ENCODE data around the gene CACNA1D. TPM values are rescaled to one million over a fixed set of nuclear protein-coding genes. Genes with fewer than 3 reads are reported as not detected.
A peak's percentile ranks its signal among the peaks of the same experiment; 100 is the strongest.

Gene CACNA1D
- polyA plus RNA-seq, 4 donors: 5.7 to 14.3 (median 12.2) TPM

DNA sequence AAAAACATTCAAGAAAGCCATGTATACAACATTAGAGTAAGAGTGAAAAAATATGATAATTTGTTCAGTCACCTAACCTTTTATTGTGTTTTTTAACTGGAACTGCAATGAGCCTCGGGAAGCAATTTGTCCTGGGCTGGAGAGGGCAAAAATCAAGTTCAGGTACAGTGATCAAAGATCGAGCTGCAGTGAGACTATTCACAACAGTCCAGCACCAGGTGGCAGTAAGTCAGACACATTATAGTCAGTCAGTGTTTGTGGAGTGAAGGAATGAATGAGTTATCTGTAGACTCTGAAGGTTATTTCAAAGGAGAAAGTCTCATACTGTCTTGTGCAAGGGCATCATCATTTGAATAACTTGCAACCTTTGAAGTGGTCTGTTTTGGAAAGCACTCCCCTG, 235.2 kb downstream of the CACNA1D start:
- no peak for DNase-seq (ENCODE audit: low read depth in 4 of 4, low spot score in 3 of 4)

DNA sequence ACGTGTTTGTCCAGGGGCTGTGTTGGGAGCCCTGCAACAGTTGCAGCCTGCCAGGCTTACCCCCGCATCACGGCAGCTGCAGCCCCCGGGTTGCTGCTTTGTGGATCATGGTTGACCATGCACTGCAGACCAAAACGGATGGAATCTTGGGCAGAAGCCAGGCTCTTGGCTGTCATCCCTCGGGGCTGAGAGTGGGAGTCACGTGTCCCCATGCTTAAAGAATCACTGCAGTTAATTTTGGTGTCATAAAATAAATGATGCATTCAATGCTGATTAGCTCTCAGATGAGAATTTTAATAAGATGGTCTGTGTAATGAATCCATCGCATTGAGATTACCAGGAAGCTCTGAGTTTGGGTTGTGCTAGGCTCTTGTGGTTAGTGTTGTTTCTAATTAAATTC, 236.2 kb downstream of the CACNA1D start:
- peak in 1 of 4 donors; percentile 39 for DNase-seq (ENCODE audit: low read depth in 4 of 4, low spot score in 3 of 4)

DNA sequence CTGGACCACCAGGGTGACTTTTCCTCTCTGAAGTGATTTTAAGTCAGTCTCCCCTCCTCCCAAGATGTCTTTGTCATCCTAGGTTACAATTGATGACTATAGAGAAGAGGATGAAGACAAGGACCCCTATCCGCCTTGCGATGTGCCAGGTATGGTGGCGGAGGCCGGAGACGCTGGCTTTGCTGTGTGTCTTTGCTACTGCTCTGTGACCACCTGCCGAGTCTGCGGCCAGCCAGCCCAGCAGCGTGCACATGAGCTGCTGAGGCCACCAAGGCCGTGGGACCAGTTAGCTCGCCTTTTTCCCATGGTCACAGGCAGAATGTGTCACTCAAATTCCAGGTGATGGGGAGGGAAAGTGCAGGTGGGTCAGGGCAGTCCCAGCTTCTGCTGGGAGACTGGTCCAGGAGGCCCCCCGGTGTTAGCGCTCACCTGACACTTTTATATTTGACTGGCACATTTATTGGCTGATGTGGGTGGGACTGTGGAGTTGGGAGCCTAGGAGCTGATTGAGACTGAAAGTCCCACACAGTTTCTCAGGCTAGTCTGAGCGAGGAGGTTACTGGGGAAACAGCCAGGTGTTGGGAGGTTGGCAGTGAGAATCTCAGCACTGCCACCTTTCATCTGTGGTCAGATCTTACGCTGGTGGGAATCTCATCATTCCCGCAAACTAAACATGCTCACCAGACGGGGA, 237.7 kb downstream of the CACNA1D start:
- DNase-seq (ENCODE audit: low read depth in 4 of 4, low spot score in 3 of 4): no peak

DNA sequence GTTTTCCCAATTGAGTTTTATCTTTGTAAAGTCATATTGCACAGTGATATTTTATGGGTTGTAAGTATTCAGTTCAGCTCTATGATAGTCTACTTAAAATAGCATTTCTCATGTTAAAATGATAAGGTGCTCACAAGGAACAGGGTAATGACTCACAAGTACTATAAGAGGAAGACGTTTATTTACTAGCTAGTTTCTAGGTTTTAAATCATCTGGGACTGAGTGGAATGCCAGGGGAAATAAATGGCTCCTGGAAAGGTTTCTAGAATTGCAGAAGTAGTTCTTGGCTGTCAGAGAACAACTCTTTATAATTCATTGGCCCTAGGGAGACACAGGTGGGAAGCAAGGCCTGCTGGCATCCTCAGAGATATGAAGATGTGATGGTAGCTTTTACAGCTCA, 239.0 kb downstream of the CACNA1D start:
- DNase-seq (ENCODE audit: low read depth in 4 of 4, low spot score in 3 of 4): no peak

DNA sequence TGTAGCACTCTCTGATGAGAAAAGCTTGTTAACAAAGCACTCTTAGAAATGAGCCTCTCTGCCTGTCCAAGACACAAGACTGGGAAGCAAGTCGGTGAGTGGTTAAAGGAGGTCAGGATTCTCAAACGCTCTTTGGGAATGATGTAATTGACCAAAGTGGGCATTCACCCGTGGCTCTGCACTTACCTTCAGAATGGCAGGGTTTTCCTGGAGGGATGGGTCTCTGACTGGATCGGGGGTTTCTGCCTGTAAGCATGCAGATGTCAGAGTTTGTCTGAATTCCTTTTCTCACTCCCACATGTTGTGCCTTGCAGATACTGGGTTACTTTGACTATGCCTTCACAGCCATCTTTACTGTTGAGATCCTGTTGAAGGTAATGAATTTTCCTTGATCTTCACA, 245.6 kb downstream of the CACNA1D start:
- no peak for DNase-seq (ENCODE audit: low read depth in 4 of 4, low spot score in 3 of 4)

DNA sequence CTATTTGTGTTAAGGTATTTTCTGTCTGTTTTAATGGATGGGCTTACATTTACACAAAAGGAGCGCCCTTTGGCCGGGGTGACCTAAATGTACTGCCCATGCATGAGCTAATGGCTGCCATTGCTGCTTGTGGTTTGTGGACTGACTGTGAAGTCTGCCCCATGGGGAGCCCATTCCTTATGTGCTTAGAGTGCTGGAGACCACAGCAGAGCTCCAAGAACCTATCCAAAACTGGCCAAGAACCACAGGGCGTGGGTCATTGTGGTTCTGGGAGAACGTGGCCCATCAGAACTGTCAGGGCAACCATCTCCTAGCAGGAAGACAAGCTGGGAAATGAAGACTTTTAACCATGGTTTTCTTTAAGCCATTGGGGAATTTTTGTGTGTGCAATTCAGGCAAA, 246.5 kb downstream of the CACNA1D start:
- no peak for DNase-seq (ENCODE audit: low read depth in 4 of 4, low spot score in 3 of 4)

DNA sequence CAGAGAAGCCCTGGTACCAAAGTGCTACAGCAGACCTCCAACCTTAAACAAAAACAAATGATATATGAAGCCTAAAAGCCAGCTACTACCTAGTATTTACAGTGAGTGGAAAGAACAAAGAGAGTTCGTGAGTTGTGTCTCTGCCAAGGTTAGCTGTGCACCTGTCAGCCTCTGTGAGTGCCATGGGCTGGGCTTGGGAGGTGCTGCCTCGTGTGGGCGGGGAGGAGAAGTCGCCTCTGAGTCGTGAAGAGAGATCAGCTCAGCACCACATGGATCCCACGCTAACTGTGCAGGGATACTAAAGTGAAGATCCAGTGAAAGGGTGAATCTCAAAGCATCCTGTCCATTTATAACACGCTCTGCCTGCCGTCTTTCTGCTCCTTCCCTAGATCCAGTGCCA, 249.9 kb downstream of the CACNA1D start:
- no peak for DNase-seq (ENCODE audit: low read depth in 4 of 4, low spot score in 3 of 4)

DNA sequence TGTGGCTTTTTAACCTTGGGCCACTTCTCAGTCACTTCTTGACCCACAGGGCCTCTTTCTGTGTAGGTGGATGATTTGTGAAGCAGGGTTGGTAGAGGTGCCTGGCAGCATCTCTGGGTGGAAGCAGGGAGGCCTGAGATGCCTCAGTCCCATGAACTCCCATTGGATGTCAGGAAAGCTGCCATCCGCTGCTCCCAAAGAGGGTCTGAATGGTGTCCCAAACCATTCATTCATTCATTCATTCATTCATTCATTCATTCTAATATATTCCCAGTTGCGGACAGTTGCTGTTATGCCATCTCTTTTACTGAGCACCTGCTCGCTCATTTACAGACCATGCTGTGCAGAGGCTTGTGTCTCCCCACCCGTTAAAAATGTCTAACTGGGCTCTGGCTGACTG, 253.1 kb downstream of the CACNA1D start:
- DNase-seq (ENCODE audit: low read depth in 4 of 4, low spot score in 3 of 4): no peak

DNA sequence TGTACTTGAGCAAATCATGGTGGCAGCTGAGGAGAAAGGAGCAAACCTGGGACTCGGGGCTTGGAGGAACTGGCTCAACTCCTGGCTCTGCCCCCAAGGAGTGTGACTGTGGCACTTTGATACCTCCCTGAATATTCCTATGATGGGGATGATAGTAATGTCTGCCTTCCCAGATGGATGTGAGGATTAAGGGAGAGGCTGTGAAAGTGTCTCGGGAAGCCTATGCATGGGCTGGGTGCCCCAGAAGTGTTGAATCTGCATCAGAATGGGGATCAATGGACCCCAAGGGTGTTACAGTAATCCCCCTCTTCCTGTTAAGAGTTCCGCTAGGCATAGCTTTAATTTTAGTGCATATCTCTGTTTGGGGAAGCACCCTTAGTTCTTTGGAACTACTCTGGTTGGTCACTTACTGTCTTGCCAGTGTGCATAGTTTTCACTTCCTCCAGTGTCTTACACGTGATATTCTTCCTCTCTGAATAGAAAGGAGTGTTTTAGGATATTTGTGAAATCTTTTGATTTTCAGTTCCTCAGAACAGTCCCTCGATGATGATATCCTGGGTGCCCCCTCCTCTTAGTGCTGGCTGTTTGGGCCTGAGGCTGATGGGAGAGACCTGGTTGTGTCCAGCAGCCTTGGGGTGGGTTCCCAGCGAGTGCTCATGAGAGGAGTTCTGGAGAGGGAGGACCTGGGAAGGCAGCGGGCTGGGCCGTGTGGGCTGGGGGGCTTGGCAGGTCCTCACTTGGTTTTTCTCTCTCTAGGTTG, 254.3 kb downstream of the CACNA1D start:
- no peak for DNase-seq (ENCODE audit: low read depth in 4 of 4, low spot score in 3 of 4)

DNA sequence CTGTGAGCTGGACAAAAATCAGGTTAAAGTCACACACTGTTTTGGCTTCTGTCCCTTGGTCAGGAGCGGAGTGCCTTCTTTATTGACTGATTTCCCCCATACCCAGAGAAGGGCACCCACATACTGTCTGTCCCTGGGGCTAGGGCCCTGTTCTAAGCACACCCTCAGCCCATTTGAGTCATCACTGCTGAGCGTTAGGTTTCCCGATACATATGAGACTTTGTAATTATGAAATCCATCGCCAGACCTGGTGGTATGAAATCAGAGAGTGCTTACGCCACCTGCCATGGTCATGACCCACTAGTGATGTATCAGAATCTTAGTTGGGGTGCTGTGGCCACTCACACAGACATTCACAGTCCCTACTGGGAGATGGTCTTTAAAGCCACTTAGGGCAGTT, 255.0 kb downstream of the CACNA1D start:
- DNase-seq (ENCODE audit: low read depth in 4 of 4, low spot score in 3 of 4): no peak

DNA sequence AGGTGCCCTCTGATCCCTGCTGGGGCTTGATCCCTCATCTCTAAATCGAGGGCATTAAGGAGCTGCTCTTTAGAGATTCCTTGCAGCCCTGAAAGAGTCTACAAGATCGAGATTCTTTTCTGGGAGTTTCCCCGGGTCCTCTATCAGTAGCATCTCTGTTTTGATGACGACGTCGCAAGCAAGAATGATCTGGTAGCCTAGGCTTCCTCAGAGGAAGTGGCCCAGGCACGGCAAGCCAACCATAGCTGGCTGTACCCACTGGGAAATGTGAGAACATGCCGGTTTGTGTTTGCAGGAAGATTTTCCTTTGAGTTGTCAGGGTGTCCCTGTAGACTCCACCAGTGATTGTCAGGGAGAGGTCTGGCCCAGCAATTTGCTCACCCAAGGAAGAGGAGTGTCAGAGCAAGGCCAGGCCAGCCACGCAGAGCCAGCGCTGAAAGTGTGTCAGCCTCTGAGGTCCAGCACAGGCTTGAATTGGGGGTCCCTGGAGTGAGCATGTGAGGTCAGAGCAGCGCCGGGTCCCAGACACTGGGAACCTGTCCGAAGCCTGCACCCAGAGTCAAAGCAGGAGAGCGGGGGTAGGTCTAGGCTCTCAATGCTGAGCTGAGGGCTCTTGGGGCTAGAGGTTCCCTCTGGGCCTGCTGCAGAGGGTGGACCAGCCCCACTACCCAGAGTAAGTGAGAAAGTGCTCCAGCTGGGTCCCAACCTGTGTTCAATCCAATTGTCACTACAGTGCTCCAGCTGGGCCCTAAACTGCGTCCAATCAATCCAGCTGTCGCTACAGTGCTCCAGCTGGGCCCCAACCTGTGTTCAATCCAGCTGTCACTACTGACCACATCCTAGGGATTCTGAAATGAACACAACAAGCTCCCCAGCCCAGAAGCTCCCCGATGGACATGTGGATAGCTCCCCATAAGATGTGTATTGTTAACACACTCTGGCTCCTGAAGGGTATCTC, 256.1 kb downstream of the CACNA1D start:
- no peak for DNase-seq (ENCODE audit: low read depth in 4 of 4, low spot score in 3 of 4)

DNA sequence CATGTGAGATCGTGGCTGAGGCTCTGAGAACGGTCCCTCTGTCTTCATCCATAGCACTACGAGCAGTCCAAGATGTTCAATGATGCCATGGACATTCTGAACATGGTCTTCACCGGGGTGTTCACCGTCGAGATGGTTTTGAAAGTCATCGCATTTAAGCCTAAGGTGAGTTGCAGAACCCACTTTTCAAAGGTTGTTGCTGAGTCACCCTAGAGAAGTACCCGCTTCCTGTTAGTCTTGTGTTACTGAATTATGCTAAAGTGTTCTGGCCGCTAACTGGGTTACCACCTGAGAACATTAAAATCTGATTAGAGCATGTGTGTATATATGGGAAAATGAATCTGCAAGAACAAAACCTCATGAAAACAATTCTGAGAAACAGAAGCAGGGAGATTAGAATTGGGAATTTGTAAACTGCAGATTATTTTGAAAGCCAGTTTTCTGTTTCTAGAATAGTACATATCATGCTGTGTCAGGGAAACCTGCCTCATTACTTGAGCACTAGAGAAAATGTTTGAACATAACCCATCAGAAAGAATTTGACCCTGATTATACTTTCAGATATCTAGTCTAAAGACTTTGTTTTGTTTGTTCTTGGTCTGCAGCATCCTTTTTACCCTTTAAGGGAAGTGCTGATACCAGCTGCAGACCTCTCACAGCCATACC, 259.2 kb downstream of the CACNA1D start:
- DNase-seq (ENCODE audit: low read depth in 4 of 4, low spot score in 3 of 4): no peak

DNA sequence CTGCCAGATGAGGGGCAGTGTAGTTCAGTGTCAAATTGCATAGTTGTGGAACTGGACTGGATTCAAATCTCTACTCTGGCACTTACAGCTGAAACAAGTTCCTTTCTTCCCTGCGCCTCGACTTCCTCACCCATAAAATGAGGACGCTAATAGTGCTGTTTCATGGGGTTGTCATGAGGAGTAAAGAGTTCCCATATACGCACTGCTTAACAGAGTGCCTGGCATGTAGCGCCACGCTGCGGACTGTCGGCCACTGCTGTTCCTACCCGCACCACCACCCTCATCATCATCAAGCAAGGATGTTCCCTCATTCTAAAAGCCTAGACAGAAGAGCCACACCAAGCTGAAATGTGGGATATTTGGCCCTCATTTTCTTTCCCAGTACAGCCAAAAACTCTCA, 259.9 kb downstream of the CACNA1D start:
- DNase-seq (ENCODE audit: low read depth in 4 of 4, low spot score in 3 of 4): no peak

DNA sequence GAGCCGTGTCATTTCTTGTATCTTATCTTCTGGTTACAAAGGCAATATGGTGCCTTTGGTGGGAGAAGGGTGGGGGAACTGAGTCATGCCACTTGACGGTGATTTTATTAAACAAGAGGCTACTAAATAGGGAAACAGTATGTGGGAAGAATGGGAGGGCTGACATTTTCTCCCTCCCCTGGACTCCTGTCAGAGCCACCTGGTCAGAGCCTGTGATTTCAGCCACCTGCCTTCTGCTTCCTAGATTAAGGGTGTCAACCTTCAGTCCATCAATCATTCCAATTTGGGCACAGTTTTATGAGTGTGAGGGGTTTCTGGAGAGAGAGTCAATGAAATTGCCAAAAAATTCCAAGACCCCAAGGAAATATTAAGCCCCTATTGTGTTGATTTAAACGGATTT, 264.4 kb downstream of the CACNA1D start:
- DNase-seq (ENCODE audit: low read depth in 4 of 4, low spot score in 3 of 4): no peak

DNA sequence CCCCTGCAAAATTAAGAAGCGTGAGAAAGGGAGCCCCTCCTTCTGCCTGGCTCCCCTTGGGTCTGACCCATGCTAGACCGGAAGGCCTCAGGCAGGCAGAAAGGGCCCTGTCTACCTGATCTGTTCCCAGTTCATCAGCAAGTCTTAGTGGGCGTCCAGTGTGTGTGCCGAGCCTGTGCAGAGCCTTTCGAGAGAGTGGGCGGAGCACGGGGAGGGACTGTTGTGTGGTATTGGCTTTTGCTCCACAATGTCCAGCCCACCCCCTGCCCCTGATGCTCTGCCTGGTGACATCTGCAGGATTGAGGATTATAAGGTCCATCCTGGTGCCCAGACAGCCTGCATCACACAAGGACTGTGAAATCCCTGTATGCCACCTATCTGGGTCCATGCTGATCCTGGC, 268.9 kb downstream of the CACNA1D start:
- DNase-seq (ENCODE audit: low read depth in 4 of 4, low spot score in 3 of 4): no peak

DNA sequence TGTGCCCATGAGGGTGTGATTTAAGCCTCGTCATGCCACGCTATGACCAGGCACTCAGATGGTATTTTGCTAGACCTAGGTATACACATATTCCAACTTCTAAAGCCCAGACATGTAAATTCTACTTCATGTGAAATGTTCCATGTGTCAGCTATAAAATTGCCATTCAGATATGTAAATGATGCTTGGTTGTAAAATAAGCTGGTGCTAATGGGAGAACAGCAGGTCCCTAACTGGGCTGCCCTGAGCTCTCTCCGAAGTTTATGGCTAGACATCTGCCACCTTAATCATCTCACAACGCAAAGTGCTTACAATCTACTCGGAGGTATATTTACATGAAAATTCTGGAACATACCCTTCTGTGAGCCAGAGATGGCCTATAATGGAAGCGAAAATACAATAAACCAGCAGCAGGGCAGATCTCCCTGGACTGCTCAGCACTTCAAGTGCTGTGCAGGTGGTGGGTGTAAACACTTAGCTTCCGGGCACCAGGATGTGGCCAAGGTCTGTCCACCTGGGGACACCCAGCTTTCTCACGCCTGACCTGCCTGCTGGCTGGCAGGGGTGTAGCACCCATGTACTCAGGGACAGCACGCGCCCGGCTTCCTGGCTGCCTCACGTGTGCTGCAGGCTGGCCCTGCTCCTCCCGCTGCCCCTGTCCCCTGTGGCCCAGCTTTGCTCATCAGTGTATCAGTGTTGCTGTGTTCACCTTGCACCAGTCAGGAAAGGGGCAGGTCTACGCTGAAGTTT, 269.8 kb downstream of the CACNA1D start:
- no peak for DNase-seq (ENCODE audit: low read depth in 4 of 4, low spot score in 3 of 4)

DNA sequence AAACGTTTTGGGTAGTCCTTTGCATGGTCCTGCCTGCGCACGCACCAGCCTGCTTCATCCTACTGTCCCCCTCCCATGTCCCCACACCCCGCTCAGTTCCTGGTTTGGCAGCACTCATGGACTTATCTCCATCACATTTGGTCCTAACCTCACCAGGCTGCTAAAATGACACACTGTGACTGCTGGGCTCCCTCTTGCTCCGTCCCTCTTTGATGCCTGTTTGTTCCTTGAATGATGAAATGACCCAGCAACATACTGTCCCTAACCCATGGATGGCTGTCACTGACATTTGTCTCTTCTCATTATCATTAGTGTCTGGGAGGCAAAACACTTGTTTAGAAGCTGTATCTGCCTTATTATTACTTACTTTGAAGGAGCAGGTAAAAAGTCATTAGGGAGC, 271.3 kb downstream of the CACNA1D start:
- no peak for DNase-seq (ENCODE audit: low read depth in 4 of 4, low spot score in 3 of 4)

DNA sequence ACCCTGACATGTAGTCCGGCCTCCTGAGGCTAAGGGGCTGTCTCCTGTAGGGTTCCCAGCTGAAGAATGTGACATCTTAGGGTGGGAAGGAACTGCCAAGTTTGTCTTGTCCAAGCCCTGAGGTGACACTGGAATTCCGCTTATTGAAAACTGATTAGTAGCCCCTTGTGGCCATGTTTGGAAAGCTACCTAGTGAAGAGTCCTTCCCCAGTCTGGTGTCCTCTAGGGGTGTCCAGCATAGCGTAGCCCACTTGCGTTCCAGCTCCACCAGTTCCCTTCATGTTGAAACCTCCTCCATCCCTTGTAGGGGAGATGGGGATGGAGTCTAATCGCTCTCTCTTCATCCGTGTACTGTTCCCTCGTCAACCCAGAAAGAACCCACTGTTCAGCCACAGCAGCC, 272.3 kb downstream of the CACNA1D start:
- no peak for DNase-seq (ENCODE audit: low read depth in 4 of 4, low spot score in 3 of 4)

DNA sequence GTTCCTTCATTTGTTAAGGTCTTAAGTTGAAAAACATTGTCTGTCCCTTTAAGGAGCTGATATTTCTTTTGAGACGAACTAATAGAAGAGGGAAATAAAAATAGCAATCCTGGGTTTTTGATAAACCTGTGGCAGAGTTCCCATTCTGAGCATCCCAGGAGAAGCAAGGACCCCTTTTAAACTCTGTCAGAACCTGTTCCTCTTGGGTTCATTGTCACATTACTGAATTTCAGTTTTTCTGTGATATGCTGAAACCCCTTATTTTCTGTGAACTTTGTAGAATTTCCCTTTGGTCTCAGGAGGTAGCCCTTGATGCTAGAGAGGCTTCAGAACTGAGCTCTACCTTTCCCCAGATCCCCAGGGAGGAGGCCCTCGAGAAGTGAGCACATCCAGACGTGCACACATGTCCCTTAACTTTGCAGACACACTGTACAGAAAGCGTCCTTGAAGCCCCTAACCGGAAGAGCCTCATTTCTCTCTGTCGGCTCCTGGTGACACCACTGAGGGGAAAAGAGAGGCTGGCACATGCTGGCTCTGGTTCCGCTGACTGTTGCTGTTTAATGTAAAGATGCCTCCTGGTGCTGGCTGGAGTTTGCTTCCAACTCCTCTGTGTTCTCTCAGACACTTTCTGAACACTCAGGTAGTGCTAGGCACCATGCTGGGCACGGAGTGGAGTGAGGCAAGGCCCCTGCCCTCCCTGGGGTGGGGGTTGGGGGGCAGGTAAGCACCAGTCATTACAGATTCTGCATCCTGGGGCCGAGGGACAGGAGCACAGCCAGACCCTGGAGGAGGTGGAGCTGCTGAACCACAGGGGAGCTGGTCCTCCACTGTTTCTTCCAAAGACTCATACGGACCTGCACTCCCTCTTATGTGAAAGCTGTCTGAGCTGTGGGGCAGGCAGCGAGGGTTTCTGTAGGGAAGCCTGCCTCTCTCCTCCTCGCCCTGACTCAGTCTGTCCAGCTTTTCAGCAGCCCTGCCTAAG, 274.4 kb downstream of the CACNA1D start:
- DNase-seq (ENCODE audit: low read depth in 4 of 4, low spot score in 3 of 4): no peak

Data from left renal pelvis (tissue), 4 donors.